GM18499 (cell line): Measurements from ENCODE around the gene GAL3ST2.

ENCODE experiments used
- ATAC-seq: cut with Tn5 transposase; IDR thresholded peaks from one replicate; pipeline ENCODE4 v1.9.1; 2021; ENCODE audit warnings: moderate number of reproducible peaks; ENCODE audit not compliant: insufficient read depth, unreplicated experiment

GAL3ST2 gene

GRCh38 chr2:241852981-241853631, 76.5 kb downstream of the GAL3ST2 start:
- no peak for ATAC-seq
